H9 (cell line): ENCODE results near the gene WRAP73. TPM values are rescaled to one million over a fixed set of nuclear protein-coding genes. Genes with fewer than 3 reads are reported as not detected.

Experiments
- DNase-seq: peaks from one replicate; pipeline ENCODE4 v3.0.0-alpha.2; 2017
- H2AFZ ChIP-seq: one replicate; pipeline ENCODE4 v1.6.1; 2013; ENCODE audit warnings: mild to moderate bottlenecking, low read length, control low read depth, moderate library complexity
- H2AK5ac ChIP-seq: 2 replicates; pipeline ENCODE4 v1.6.1; 2013; ENCODE audit warnings: low read length, control low read depth, mixed read lengths; ENCODE audit not compliant: insufficient read length
- H2BK120ac ChIP-seq: one replicate; pipeline ENCODE4 v1.6.1; 2013; ENCODE audit warnings: low read depth, mild to moderate bottlenecking, low read length, control low read depth, inconsistent platforms; ENCODE audit not compliant: poor library complexity, severe bottlenecking
- H2BK12ac ChIP-seq: 2 replicates; pipeline ENCODE4 v1.6.1; 2013; ENCODE audit warnings: low read length, control low read depth, mixed read lengths, low read depth; ENCODE audit not compliant: insufficient read length
- H2BK15ac ChIP-seq: 2 replicates; pipeline ENCODE4 v1.6.1; 2013; ENCODE audit warnings: low read depth, low read length, control low read depth
- H2BK20ac ChIP-seq: one replicate; pipeline ENCODE4 v1.6.1; 2013; ENCODE audit warnings: low read depth, mild to moderate bottlenecking, low read length, control low read depth, inconsistent platforms; ENCODE audit not compliant: poor library complexity, severe bottlenecking
- H2BK5ac ChIP-seq: 2 replicates; pipeline ENCODE4 v1.6.1; 2013; ENCODE audit warnings: low read length, control low read depth, mixed read lengths; ENCODE audit not compliant: insufficient read length
- H3K14ac ChIP-seq: 2 replicates; pipeline ENCODE4 v1.6.1; 2013; ENCODE audit warnings: low read length, control low read depth; ENCODE audit not compliant: insufficient read depth
- H3K18ac ChIP-seq: 2 replicates; pipeline ENCODE4 v1.6.1; 2013; ENCODE audit warnings: low read depth, mild to moderate bottlenecking, mixed read lengths, low read length, control low read depth; ENCODE audit not compliant: insufficient read length
- H3K23ac ChIP-seq: 2 replicates; pipeline ENCODE4 v1.6.1; 2013; ENCODE audit warnings: low read length, control low read depth, mixed read lengths, low read depth; ENCODE audit not compliant: insufficient read length
- H3K23me2 ChIP-seq: 2 replicates; pipeline ENCODE4 v1.6.1; 2013; ENCODE audit warnings: low read depth, mild to moderate bottlenecking, mixed read lengths, low read length, control low read depth; ENCODE audit not compliant: insufficient read length, poor library complexity, severe bottlenecking
- H3K27ac ChIP-seq: 2 replicates; pipeline ENCODE4 v1.5.1; 2013; ENCODE audit warnings: low read length, control low read depth, mixed read lengths, low read depth; ENCODE audit not compliant: insufficient read length
- H3K27me3 ChIP-seq: 2 replicates; pipeline ENCODE4 v1.6.1; 2013; ENCODE audit warnings: low read length, control low read depth, inconsistent platforms; ENCODE audit not compliant: insufficient read depth
- H3K4ac ChIP-seq: 2 replicates; pipeline ENCODE4 v1.6.1; 2013; ENCODE audit warnings: low read depth, mild to moderate bottlenecking, control low read depth, inconsistent platforms, low read length, moderate library complexity
- H3K4me1 ChIP-seq: 2 replicates; pipeline ENCODE4 v1.6.1; 2013; ENCODE audit warnings: low read length, control low read depth, inconsistent platforms; ENCODE audit not compliant: insufficient read depth
- H3K4me2 ChIP-seq: 2 replicates; pipeline ENCODE4 v1.6.1; 2013; ENCODE audit warnings: low read length, control low read depth, mixed read lengths; ENCODE audit not compliant: insufficient read length, insufficient read depth
- H3K56ac ChIP-seq: 2 replicates; pipeline ENCODE4 v1.6.1; 2013; ENCODE audit warnings: low read depth, mild to moderate bottlenecking, mixed read lengths, low read length, control low read depth; ENCODE audit not compliant: insufficient read length
- H3K79me1 ChIP-seq: 2 replicates; pipeline ENCODE4 v1.6.1; 2013; ENCODE audit warnings: low read depth, mild to moderate bottlenecking, moderate library complexity, low read length, control low read depth, inconsistent platforms; ENCODE audit not compliant: insufficient read depth, poor library complexity, severe bottlenecking
- H3K79me2 ChIP-seq: 2 replicates; pipeline ENCODE4 v1.6.1; 2013; ENCODE audit warnings: low read length, control low read depth, inconsistent platforms; ENCODE audit not compliant: insufficient read depth
- H3K9ac ChIP-seq: 2 replicates; pipeline ENCODE4 v1.6.1; 2013; ENCODE audit warnings: low read length, control low read depth, mixed read lengths; ENCODE audit not compliant: insufficient read length; ENCODE audit errors: extremely low read depth
- H3K9me3 ChIP-seq: one replicate; pipeline ENCODE4 v1.6.1; 2013; ENCODE audit warnings: low read depth, low read length, inconsistent platforms; ENCODE audit not compliant: control insufficient read depth
- H3T11ph ChIP-seq: one replicate; pipeline ENCODE4 v1.6.1; 2013; ENCODE audit warnings: mild to moderate bottlenecking, low read length, control low read depth, inconsistent platforms
- H4K20me1 ChIP-seq: one replicate; pipeline ENCODE4 v1.6.1; 2013; ENCODE audit not compliant: control insufficient read depth, insufficient read length, insufficient read depth
- H4K5ac ChIP-seq: 2 replicates; pipeline ENCODE4 v1.6.1; 2013; ENCODE audit warnings: low read depth, mild to moderate bottlenecking, mixed read lengths, low read length, control low read depth; ENCODE audit not compliant: insufficient read length
- H4K8ac ChIP-seq: replicated peaks from 2 replicates; pipeline ENCODE4 v1.6.1; 2013; ENCODE audit warnings: low read length, control low read depth, mixed read lengths, low read depth; ENCODE audit not compliant: insufficient read length
- H4K91ac ChIP-seq: 2 replicates; pipeline ENCODE4 v1.6.1; 2013; ENCODE audit warnings: low read depth, mild to moderate bottlenecking, moderate library complexity, mixed read lengths, low read length, control low read depth; ENCODE audit not compliant: insufficient read length
- H3K27ac Mint-ChIP-seq, 3 experiments: 2 replicates in 2 of 3; 3 replicates in 1 of 3; pipeline ENCODE4 v1.8.0; 2020 to 2021; ENCODE audit warnings: mixed read lengths in 3 of 3, mild to moderate bottlenecking in 1 of 3, moderate library complexity in 1 of 3
- H3K27me3 Mint-ChIP-seq: 2 replicates; pipeline ENCODE4 v1.8.0; 2021; ENCODE audit warnings: low read depth, mild to moderate bottlenecking, moderate library complexity, mixed read lengths
- H3K36me3 Mint-ChIP-seq, 3 experiments: 2 replicates in 2 of 3; 3 replicates in 1 of 3; pipeline ENCODE4 v1.8.0; 2020 to 2021; ENCODE audit warnings: low read depth in 3 of 3, mixed read lengths in 3 of 3; ENCODE audit not compliant: insufficient read depth in 1 of 3
- H3K4me1 Mint-ChIP-seq, 2 experiments: 2 replicates each; pipeline ENCODE4 v1.8.0; 2020; ENCODE audit warnings: mixed read lengths in 2 of 2
- H3K4me3 Mint-ChIP-seq, 2 experiments: 2 replicates in 1 of 2; 3 replicates in 1 of 2; pipeline ENCODE4 v1.8.0; 2020 to 2021; ENCODE audit warnings: mild to moderate bottlenecking in 2 of 2, mixed read lengths in 2 of 2, moderate library complexity in 1 of 2
- H3K9me3 Mint-ChIP-seq, 2 experiments: 2 replicates in 1 of 2; 3 replicates in 1 of 2; pipeline ENCODE4 v1.8.0; 2020; ENCODE audit warnings: mild to moderate bottlenecking in 2 of 2, mixed read lengths in 2 of 2, moderate library complexity in 1 of 2
- WGBS: extraction: QIAGEN DNeasy Blood & Tissue Kit; methylation state at CpG from one replicate; pipeline ENCODE4 v1.1.7; 2013; ENCODE audit warnings: missing lambda C conversion rate, low lambda C conversion rate, mixed read lengths; ENCODE audit not compliant: insufficient read length; ENCODE audit errors: extremely low coverage; 5-methylcytosine and 5-hydroxymethylcytosine counted together
- total RNA-seq: library from RNA; stranded (reverse); gene quantifications from 2 replicates; pipeline ENCODE4 v1.2.1, GENCODE V29; 2021
- TF ChIP-seq, protein P1 (sequence below): fragments of 200-600 bp; sonication (generic); conservative IDR thresholded peaks from 3 replicates; pipeline ENCODE4 v1.8.0; 2021; ENCODE audit warnings: antibody characterized with exemption, mild to moderate bottlenecking

Gene WRAP73
- total RNA-seq, 1 experiment from 2014 or later = 28.4 TPM

DNA sequence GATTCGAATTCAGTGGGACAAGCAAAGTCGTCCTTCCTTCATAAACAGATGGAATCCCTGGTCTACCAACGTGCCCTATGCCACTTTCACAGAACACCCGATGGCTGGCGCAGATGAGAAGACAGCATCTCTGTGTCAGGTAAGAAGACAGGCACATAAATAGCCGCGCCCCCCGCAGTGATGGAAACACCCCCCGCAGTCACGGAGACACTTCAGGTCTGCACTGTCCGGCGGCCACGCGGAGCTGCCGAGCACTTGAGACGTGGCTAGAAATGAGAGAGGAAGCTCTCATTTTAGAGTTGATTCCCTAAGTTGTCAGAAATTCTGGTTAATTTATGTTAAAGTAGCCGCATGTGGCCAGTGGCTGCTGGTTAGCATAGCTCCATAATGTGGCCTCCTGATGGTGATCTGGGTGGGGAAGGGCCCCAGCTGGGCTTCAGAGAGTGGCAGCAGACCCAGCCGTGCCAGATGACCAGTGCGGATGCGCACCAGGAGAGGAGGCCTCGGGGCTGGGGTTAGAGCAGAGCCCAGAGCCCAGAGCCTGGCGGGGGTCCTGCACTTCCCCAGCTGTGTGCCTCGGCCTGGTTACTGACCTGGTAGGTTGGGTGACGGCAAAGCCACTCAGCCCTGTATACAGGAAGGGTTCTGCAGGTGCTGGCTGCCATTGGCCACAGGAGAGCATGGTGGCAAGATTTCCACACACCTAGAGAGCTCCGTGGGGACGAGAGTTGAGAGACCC, 22.2 kb downstream of the WRAP73 start:
- Mint-ChIP-seq H3K36me3 (peaks cover 4 to 31% (median 29%) of the 10 kb centered on the region in 3 experiments; a peak in 6 of 7 replicates), H3K27me3 (peaks cover 5% of the 10 kb centered on the region), H3K9me3 (no peaks in the 10 kb centered on the region), H3K27ac (no peak overlapping the region), H3K4me3 (no peak overlapping the region), H3K4me1 (peaks cover 16 to 27% of the 10 kb centered on the region in 2 experiments)
- TF ChIP-seq, protein P1, sequence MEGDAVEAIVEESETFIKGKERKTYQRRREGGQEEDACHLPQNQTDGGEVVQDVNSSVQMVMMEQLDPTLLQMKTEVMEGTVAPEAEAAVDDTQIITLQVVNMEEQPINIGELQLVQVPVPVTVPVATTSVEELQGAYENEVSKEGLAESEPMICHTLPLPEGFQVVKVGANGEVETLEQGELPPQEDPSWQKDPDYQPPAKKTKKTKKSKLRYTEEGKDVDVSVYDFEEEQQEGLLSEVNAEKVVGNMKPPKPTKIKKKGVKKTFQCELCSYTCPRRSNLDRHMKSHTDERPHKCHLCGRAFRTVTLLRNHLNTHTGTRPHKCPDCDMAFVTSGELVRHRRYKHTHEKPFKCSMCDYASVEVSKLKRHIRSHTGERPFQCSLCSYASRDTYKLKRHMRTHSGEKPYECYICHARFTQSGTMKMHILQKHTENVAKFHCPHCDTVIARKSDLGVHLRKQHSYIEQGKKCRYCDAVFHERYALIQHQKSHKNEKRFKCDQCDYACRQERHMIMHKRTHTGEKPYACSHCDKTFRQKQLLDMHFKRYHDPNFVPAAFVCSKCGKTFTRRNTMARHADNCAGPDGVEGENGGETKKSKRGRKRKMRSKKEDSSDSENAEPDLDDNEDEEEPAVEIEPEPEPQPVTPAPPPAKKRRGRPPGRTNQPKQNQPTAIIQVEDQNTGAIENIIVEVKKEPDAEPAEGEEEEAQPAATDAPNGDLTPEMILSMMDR = no peak
- Histone ChIP-seq H3K14ac (no peak overlapping the region), H4K20me1 (no peaks in the 10 kb centered on the region), H3K79me1 (no peaks in the 10 kb centered on the region), H2BK12ac (no peak overlapping the region), H2BK15ac (no peak overlapping the region), H3K4me2 (no peak overlapping the region), H3K79me2 (no peaks in the 10 kb centered on the region), H2AFZ (no peak overlapping the region), H3K27me3 (no peaks in the 10 kb centered on the region), H4K5ac (no peak overlapping the region), H2AK5ac (no peak overlapping the region), H3K18ac (no peak overlapping the region), H2BK5ac (no peak overlapping the region), H3K27ac (no peak overlapping the region), H3K23me2 (peaks cover 9% of the 10 kb centered on the region), H4K8ac (no peak overlapping the region), H3K4ac (no peak overlapping the region), H3K56ac (no peak overlapping the region), H4K91ac (no peak overlapping the region), H2BK20ac (no peak overlapping the region), H3K23ac (no peak overlapping the region), H3T11ph (no peak overlapping the region), H3K9ac (no peak overlapping the region), H2BK120ac (no peak overlapping the region), H3K4me1 (no peaks in the 10 kb centered on the region), H3K9me3 (no peaks in the 10 kb centered on the region)
- no peak for DNase-seq
- no CpG with 5 or more reads among the region's 26 CpGs for WGBS
